HCT116 (cell line): Measurements from ENCODE around the gene DHRS13. TPM values are rescaled to one million over a fixed set of nuclear protein-coding genes. Genes with fewer than 3 reads are reported as not detected.

Experiments
- ATAC-seq: fragments of 200-7000 bp; cut with Tn5 transposase; 2 replicates; pipeline ENCODE4 v1.9.1; 2020; ENCODE audit warnings: mild to moderate bottlenecking, moderate library complexity
- BruUV-seq: library from RNA; stranded (reverse); fragments of 400-500 nt; replicated peaks from 2 replicates; lab custom pipeline; 2021; lab: Mats Ljungman, UMichigan
- CTCF ChIA-PET: fragments of 300-600 bp; sonication (Branson Sonifier 250); formaldehyde crosslinking; loops from one replicate; lab custom pipeline; 2021; ENCODE audit warnings: antibody characterized with exemption; lab: Charles Lee
- POLR2A ChIA-PET: fragments of 300-600, 350-600 bp; sonication (Branson Sonifier 250); formaldehyde crosslinking; loops from one replicate; lab custom pipeline; 2021; ENCODE audit warnings: antibody characterized with exemption; lab: Charles Lee
- RAD21 ChIA-PET, 2 experiments: fragments of 300-600 bp; sonication (Branson Sonifier 250); formaldehyde crosslinking; loops; one replicate each; lab custom pipeline; 2023; ENCODE audit warnings: low total read pairs in 2 of 2; ENCODE audit not compliant: uncharacterized antibody in 2 of 2, unreplicated experiment in 2 of 2, low non-redundant PET in 1 of 2; lab: Charles Lee
- DNase-seq: peaks from one replicate; pipeline ENCODE4 v3.0.0-alpha.2; 2010; ENCODE audit warnings: low read depth, low spot score
- H2AFZ ChIP-seq: fragments of 200-600 bp; shearing (Covaris generic), sonication (generic); 2 replicates; pipeline ENCODE4 v1.6.1; 2017; ENCODE audit warnings: low read depth, mixed run types, mixed read lengths, antibody characterized with exemption, low read length; ENCODE audit not compliant: poor library complexity, severe bottlenecking
- H3K27ac ChIP-seq: 2 replicates; pipeline ENCODE4 v1.5.1; 2012; ENCODE audit warnings: low read depth, low read length
- H3K27me3 ChIP-seq: fragments of 200-600 bp; sonication (generic); 2 replicates; pipeline ENCODE4 v1.6.1; 2016; ENCODE audit warnings: mixed run types, low read length, mixed read lengths; ENCODE audit not compliant: insufficient read depth
- H3K36me3 ChIP-seq, 2 experiments: fragments of 200-500 bp in 1 of 2; fragments of 200-600 bp in 1 of 2; sonication (Bioruptor generic) in 1 of 2; sonication (generic) in 1 of 2; 2 replicates each; pipeline versions ENCODE4 v1.5.1 to v1.6.1; 2014 to 2016; ENCODE audit warnings: low read length in 2 of 2, inconsistent platforms in 1 of 2, mixed read lengths in 1 of 2, mixed run types in 1 of 2; ENCODE audit not compliant: insufficient read depth in 2 of 2, control insufficient read depth in 1 of 2
- H3K4me1 ChIP-seq, 2 experiments: fragments of 200-600 bp in 1 of 2; sonication (generic) in 1 of 2; 2 replicates each; pipeline versions ENCODE4 v1.5.1 to v1.6.1; 2012 to 2017; ENCODE audit warnings: low read length in 2 of 2, inconsistent platforms in 1 of 2, mild to moderate bottlenecking in 1 of 2, mixed read lengths in 1 of 2, mixed run types in 1 of 2, moderate library complexity in 1 of 2; ENCODE audit not compliant: insufficient read depth in 2 of 2, control insufficient read depth in 1 of 2
- H3K4me2 ChIP-seq: fragments of 200-600 bp; sonication (generic); 2 replicates; pipeline ENCODE4 v1.6.1; 2017; ENCODE audit warnings: mixed run types, low read length, mixed read lengths
- H3K4me3 ChIP-seq, 2 experiments: fragments of 200-600 bp in 1 of 2; sonication (generic) in 1 of 2; replicated peaks in 1 of 2; 2 replicates each; pipeline ENCODE4 v1.5.1; 2011 to 2016; ENCODE audit warnings: low read length in 2 of 2, control low read depth in 1 of 2, low read depth in 1 of 2, mild to moderate bottlenecking in 1 of 2, mixed read lengths in 1 of 2, mixed run types in 1 of 2
- H3K79me2 ChIP-seq: fragments of 200-600 bp; sonication (generic); 2 replicates; pipeline ENCODE4 v1.6.1; 2017; ENCODE audit warnings: mild to moderate bottlenecking, mixed run types, low read length, moderate library complexity, mixed read lengths; ENCODE audit not compliant: insufficient read depth
- H3K9ac ChIP-seq: fragments of 200-600 bp; sonication (generic); 2 replicates; pipeline ENCODE4 v1.6.1; 2016; ENCODE audit warnings: low read length, mixed read lengths
- H3K9me2 ChIP-seq: fragments of 200-600 bp; sonication (generic), shearing (Covaris generic); 2 replicates; pipeline ENCODE4 v1.6.1; 2017; ENCODE audit warnings: mixed run types, mild to moderate bottlenecking, moderate library complexity; ENCODE audit not compliant: insufficient read depth
- H3K9me3 ChIP-seq, 2 experiments: fragments of 200-500 bp in 1 of 2; fragments of 200-600 bp in 1 of 2; sonication (Bioruptor generic) in 1 of 2; sonication (generic) in 1 of 2; 2 replicates each; pipeline ENCODE4 v1.6.1; 2014 to 2017; ENCODE audit warnings: low read length in 2 of 2, mixed read lengths in 2 of 2, inconsistent platforms in 1 of 2, low read depth in 1 of 2, mild to moderate bottlenecking in 1 of 2, mixed run types in 1 of 2, moderate library complexity in 1 of 2; ENCODE audit not compliant: control insufficient read depth in 1 of 2, insufficient read depth in 1 of 2
- H4K20me1 ChIP-seq: fragments of 200-600 bp; sonication (generic), shearing (Covaris generic); 2 replicates; pipeline ENCODE4 v1.6.1; 2017; ENCODE audit warnings: mixed run types, mild to moderate bottlenecking, moderate library complexity; ENCODE audit not compliant: insufficient read depth
- JUND ChIP-seq: IDR thresholded peaks from 2 replicates; pipeline ENCODE4 v1.6.1; 2012
- MAX ChIP-seq: IDR thresholded peaks from 2 replicates; pipeline ENCODE4 v1.6.1; 2012
- SIN3A ChIP-seq: IDR thresholded peaks from 2 replicates; pipeline ENCODE4 v1.6.1; 2012; ENCODE audit warnings: low read depth
- ZFX ChIP-seq: fragments of 450-650 bp; IDR thresholded peaks from 2 replicates; pipeline ENCODE4 v1.6.1; 2017
- intact Hi-C: fragments of 100-400 bp; cut with micrococcal nuclease; formaldehyde crosslinking; loops from 2 replicates; pipeline ENCODE4 v1.10.0; 2022
- total RNA-seq: library from RNA; stranded (reverse); gene quantifications from one replicate; pipeline ENCODE4 v1.2.1, GENCODE V29; 2021; ENCODE audit not compliant: unreplicated experiment
- TF ChIP-seq, protein P1 (sequence below): IDR thresholded peaks from 2 replicates; pipeline ENCODE4 v1.6.1; 2012

DHRS13 gene
- total RNA-seq, 1 experiment from 2014 or later = 13.5 TPM

DNA sequence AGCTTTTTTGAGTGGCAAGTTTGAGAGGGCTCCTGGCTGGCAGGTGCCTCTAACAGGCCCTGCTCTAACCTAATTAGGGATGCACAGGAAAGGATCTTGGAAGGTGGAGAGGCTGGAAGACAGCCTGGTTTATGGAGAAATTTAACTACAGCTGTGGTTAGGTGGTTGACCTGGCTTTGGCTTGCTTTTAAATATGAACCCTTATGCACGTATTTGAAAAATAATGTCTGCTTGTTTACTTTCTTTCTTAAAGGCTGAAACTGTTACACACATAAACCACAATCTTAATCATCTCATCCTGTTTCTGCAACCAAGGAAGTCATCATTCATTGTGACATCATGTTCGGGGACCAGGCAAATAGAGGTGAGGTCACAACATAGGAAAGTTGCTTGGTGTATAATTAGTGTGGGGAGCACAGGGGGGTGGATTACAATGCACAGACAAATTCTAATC lies 23.1 kb upstream of the DHRS13 start:
- RAD21 ChIA-PET = no interaction called here
- intact Hi-C loops = no loop called here
- ATAC-seq (no peak), DNase-seq (no peak)
- no peak overlapping the region for H3K4me3 ChIP-seq
- peaks cover 17 to 34% of the 10 kb centered on the region in 2 experiments for H3K36me3 ChIP-seq
- no peaks in the 10 kb centered on the region for H3K4me1 ChIP-seq
- H3K4me2 ChIP-seq = no peak overlapping the region
- no peaks in the 10 kb centered on the region for H3K27me3 ChIP-seq
- no TSS peak for BruUV-seq
- H3K27ac ChIP-seq = no peak overlapping the region
- H3K79me2 ChIP-seq = peaks cover 55% of the 10 kb centered on the region
- CTCF ChIA-PET = no interaction called here
- no peaks in the 10 kb centered on the region for H3K9me2 ChIP-seq
- no peak overlapping the region for H2AFZ ChIP-seq
- H3K9me3 ChIP-seq = no peaks in the 10 kb centered on the region
- H3K9ac ChIP-seq = no peak overlapping the region
- POLR2A ChIA-PET = no interaction called here
- no peak for TF ChIP-seq SIN3A
- TF ChIP-seq MAX = no peak
- TF ChIP-seq, protein P1, sequence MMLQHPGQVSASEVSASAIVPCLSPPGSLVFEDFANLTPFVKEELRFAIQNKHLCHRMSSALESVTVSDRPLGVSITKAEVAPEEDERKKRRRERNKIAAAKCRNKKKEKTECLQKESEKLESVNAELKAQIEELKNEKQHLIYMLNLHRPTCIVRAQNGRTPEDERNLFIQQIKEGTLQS = no peak
- H4K20me1 ChIP-seq = no peaks in the 10 kb centered on the region

GRCh38 chr17:28920201-28920600 lies 17.3 kb upstream of the DHRS13 start:
- no peaks in the 10 kb centered on the region for H3K27me3 ChIP-seq
- H3K4me2 ChIP-seq = no peak overlapping the region
- peaks cover 49 to 63% of the 10 kb centered on the region in 2 experiments for H3K36me3 ChIP-seq
- H3K27ac ChIP-seq = no peak overlapping the region
- no peaks in the 10 kb centered on the region for H3K9me3 ChIP-seq
- peaks cover 14% of the 10 kb centered on the region; the same call in 1 of the 2 replicates for H3K79me2 ChIP-seq
- no peak overlapping the region for H2AFZ ChIP-seq
- ChIA-PET POLR2A (no interaction called here), RAD21 (no interaction called here), CTCF (no interaction called here)
- no peak overlapping the region for H3K9ac ChIP-seq
- BruUV-seq = no TSS peak
- intact Hi-C loops = no loop called here
- no peak overlapping the region for H3K4me3 ChIP-seq
- H3K9me2 ChIP-seq = no peaks in the 10 kb centered on the region
- no peak for DNase-seq
- no peaks in the 10 kb centered on the region for H3K4me1 ChIP-seq
- ATAC-seq = no peak
- no peaks in the 10 kb centered on the region for H4K20me1 ChIP-seq
- TF ChIP-seq SIN3A (no peak), JUND (no peak), ZFX (no peak)
- TF ChIP-seq, all 23 proteins: peak for 0
